ENCODE results near the gene CLN5.

The CLN5 gene

DNA sequence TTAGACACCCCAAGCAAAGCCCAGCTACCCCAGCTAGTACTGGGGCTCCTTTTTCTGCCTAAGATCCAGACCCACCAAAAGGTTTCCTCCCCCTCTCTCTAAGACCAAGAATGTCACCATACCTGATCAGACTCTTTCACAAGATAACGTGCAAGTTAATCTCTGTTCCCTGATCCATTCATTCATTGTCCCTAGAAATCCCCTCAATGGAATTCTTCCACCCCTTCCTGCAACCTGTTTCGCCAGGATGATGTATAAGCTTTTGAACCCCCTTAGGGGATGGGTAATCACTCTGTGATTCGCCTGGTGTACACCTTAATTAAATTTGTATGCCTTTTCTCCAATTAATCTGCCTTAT is 17.3 kb upstream of the CLN5 start:
- no peak overlapping the region for H3K4me3 ChIP-seq (ENCODE audit: control insufficient read depth, low read depth, low read length)
- TF ChIP-seq, protein P1, sequence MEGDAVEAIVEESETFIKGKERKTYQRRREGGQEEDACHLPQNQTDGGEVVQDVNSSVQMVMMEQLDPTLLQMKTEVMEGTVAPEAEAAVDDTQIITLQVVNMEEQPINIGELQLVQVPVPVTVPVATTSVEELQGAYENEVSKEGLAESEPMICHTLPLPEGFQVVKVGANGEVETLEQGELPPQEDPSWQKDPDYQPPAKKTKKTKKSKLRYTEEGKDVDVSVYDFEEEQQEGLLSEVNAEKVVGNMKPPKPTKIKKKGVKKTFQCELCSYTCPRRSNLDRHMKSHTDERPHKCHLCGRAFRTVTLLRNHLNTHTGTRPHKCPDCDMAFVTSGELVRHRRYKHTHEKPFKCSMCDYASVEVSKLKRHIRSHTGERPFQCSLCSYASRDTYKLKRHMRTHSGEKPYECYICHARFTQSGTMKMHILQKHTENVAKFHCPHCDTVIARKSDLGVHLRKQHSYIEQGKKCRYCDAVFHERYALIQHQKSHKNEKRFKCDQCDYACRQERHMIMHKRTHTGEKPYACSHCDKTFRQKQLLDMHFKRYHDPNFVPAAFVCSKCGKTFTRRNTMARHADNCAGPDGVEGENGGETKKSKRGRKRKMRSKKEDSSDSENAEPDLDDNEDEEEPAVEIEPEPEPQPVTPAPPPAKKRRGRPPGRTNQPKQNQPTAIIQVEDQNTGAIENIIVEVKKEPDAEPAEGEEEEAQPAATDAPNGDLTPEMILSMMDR (IDR thresholded peaks at IDR 0.05; ENCODE audit: control insufficient read depth, insufficient read depth, low read depth, low read length, missing control alignments), result no peak
- DNase-seq (ENCODE audit: low read depth), result no peak

DNA sequence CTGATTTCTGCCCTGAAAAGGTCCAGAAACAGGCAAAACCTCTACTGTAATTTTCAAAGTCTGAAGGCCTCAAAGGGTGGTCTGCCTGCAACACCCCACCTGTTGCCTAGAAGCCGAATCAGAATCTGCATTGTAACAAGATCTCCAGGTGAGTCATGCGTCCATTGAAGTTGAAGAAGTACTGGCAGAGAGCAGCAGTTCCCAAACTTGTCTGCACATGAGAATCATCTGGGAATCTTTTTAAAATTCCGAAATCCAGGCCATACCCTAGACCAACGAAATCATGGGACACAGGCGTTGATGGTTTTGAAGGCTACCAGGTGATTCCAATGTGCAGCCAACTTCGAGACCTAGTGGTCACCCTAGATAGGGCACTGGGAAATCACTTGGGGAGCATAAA is 16.0 kb upstream of the CLN5 start:
- TF ChIP-seq, protein P1 (IDR thresholded peaks at IDR 0.05; ENCODE audit: control insufficient read depth, insufficient read depth, low read depth, low read length, missing control alignments), result no peak
- DNase-seq (ENCODE audit: low read depth), result no peak
- H3K4me3 ChIP-seq (ENCODE audit: control insufficient read depth, low read depth, low read length), result no peak overlapping the region

DNA sequence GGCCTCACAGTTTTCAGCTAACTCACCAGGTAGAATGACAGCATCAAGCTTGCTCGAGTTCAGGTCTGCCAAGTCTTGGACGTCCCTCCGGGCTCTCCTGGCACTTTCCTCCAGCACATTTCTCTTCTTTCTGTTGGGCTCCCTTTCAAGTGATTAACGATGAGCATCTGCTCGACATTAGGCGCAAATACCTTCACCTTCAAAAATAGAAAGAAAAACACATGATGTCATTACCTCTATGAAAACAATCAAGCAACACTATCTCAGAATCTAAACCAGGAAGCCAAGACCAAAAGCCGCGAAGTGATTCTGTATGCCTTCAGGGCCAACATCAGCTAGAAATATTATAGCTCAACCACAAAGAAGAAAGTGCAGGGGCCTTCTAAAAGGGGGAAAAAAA is 15.4 kb upstream of the CLN5 start:
- DNase-seq (ENCODE audit: low read depth), result no peak
- TF ChIP-seq, protein P1 (IDR thresholded peaks at IDR 0.05; ENCODE audit: control insufficient read depth, insufficient read depth, low read depth, low read length, missing control alignments), result no peak
- H3K4me3 ChIP-seq (ENCODE audit: control insufficient read depth, low read depth, low read length), result no peak overlapping the region

DNA sequence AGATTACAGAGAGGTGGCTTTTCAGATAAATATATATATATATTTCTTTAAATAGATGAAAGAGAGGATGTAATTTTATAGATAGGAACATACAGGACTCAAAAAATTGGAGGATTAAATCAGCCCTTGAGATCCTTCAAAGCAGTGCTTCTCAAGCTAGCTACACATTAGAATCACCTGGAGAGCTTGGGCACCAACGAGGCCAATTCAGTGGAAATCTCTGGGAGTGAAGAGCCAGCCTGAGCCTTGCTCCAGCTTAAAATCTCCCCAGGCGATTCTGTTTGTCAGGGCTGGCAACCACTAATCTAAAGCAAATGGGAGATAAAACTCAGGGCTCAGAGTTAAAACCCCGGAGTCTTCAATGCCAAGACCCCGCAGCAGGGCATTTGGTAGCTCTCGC is 15.0 kb upstream of the CLN5 start:
- TF ChIP-seq, protein P1 (IDR thresholded peaks at IDR 0.05; ENCODE audit: control insufficient read depth, insufficient read depth, low read depth, low read length, missing control alignments), result no peak
- DNase-seq (ENCODE audit: low read depth), result no peak
- no peak overlapping the region for H3K4me3 ChIP-seq (ENCODE audit: control insufficient read depth, low read depth, low read length)

DNA sequence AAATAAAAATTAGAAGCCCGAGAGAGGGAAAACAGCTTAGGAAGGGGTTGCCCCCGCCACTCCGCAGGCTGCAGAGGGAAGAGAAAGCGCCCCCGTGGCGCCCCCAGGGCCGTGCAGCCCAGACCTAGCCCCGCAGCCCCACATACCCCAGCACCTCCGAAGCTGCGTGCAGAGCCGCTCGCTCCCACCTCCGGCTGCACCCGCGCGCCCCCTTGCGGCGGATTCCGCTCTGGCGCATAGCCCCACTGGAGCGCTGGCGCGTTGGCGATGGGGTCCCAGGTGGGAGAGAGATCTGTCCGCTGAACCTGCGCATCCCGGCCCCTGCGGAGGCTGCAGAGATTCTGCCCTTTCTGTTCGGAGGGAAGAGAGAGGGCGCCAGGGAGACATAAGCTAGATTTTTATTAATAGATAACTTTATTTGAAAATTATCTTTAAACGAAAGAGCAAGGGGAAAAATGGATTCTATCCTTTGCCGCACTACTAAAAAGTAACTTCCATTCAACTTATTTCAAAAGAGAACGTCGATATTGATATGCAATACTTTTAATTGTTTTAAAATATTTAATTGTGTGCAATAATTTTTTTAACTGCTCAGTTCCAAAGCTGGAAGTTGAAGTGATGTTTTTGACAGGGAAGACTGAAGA is 11.7 kb upstream of the CLN5 start:
- peak overlapping the region; percentile 28 for H3K4me3 ChIP-seq (ENCODE audit: control insufficient read depth, low read depth, low read length)
- TF ChIP-seq, protein P1 (IDR thresholded peaks at IDR 0.05; ENCODE audit: control insufficient read depth, insufficient read depth, low read depth, low read length, missing control alignments), result peak; percentile 99
- no peak for DNase-seq (ENCODE audit: low read depth)

DNA sequence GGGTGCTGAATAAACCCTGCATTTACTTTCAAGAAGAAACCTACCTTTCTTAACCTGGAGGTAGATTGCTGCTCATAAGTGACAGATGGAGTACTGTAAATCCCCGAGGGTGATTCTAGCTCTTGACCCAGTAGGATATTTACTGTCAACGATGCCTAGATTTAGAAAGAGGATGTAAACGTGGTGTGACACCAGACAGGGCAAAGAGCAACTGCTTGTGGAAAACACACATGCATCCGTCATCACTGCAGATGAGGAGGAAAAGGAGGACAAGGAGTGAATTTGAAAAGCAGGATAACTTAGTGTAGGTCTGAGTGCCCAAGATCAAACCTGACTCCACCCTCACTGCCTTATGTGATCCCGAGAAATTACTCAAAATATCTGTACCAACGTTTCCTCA is 9.8 kb upstream of the CLN5 start:
- TF ChIP-seq, protein P1 (IDR thresholded peaks at IDR 0.05; ENCODE audit: control insufficient read depth, insufficient read depth, low read depth, low read length, missing control alignments), result no peak
- no peak for DNase-seq (ENCODE audit: low read depth)
- no peak overlapping the region for H3K4me3 ChIP-seq (ENCODE audit: control insufficient read depth, low read depth, low read length)

DNA sequence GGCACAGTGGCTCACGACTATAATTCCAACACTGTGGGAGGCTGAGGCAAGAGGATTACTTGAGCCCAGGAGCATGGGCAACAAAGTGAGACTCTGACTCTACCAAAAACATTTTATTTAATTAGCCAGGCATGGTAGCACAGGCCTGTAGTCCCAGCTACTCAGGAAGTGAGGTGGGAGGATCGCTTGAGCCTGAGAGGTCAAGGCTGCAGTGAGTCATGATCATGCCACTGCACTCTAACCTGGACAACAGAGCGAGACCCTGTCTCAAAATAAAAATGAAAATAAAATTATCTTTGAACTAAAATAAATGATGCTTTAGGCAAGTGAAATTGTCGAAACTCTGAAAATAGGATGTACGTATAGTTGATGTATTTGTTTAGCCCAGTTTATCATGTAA is 8.2 kb upstream of the CLN5 start:
- H3K4me3 ChIP-seq (ENCODE audit: control insufficient read depth, low read depth, low read length), result no peak overlapping the region
- TF ChIP-seq, protein P1 (IDR thresholded peaks at IDR 0.05; ENCODE audit: control insufficient read depth, insufficient read depth, low read depth, low read length, missing control alignments), result no peak
- no peak for DNase-seq (ENCODE audit: low read depth)

Data from AG09309 (cell line).